ENCODE results near the gene COL5A2.

DNA sequence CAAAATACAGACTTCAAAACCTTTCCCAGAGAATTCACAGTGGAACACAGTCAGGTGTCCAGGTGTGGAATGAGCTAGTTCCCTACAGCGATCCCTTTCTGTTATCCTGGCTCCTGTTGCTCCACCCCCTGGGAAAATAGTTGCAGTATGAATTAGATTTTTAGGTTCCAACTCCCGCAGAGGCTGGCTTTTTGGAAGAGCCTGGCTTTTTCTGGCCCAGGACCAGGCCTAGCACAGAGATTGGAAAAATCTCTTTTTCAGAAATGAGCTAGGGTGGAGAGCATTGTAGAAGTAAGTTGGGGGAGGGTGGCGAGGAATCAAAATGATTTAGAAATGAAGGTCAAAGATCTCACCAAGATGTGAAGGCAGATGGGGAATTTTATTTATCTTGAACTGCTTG is 27.1 kb downstream of the COL5A2 start:
- TF ChIP-seq, protein P1, sequence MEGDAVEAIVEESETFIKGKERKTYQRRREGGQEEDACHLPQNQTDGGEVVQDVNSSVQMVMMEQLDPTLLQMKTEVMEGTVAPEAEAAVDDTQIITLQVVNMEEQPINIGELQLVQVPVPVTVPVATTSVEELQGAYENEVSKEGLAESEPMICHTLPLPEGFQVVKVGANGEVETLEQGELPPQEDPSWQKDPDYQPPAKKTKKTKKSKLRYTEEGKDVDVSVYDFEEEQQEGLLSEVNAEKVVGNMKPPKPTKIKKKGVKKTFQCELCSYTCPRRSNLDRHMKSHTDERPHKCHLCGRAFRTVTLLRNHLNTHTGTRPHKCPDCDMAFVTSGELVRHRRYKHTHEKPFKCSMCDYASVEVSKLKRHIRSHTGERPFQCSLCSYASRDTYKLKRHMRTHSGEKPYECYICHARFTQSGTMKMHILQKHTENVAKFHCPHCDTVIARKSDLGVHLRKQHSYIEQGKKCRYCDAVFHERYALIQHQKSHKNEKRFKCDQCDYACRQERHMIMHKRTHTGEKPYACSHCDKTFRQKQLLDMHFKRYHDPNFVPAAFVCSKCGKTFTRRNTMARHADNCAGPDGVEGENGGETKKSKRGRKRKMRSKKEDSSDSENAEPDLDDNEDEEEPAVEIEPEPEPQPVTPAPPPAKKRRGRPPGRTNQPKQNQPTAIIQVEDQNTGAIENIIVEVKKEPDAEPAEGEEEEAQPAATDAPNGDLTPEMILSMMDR (IDR thresholded peaks at IDR 0.05), result no peak
- TF ChIP-seq POLR2A (IDR thresholded peaks at IDR 0.05), result no peak

All from heart left ventricle (tissue), 13 donors.